Activated naive CD4-positive, alpha-beta T cell treated with anti-CD3 and anti-CD28 coated beads, Interleukin-2, amount 50 U/mL, for 24 hours (primary cell): Measurements from ENCODE around the gene SLC44A5.
"Not testable (repeated sequence)": the region's sequence is repeated elsewhere in the genome, so short reads cannot be mapped to it uniquely, and the experiment has no call there.

ENCODE experiments used
- H3K27ac Mint-ChIP-seq: one replicate; pipeline ENCODE4 v1.8.0; 2021; ENCODE audit warnings: mild to moderate bottlenecking, mixed read lengths
- H3K27me3 Mint-ChIP-seq: one replicate; pipeline ENCODE4 v1.8.0; 2021; ENCODE audit warnings: mixed read lengths
- H3K36me3 Mint-ChIP-seq: one replicate; pipeline ENCODE4 v1.8.0; 2021; ENCODE audit warnings: mixed read lengths
- H3K4me1 Mint-ChIP-seq: one replicate; pipeline ENCODE4 v1.8.0; 2021; ENCODE audit warnings: mixed read lengths
- H3K4me3 Mint-ChIP-seq: one replicate; pipeline ENCODE4 v1.8.0; 2021; ENCODE audit warnings: mild to moderate bottlenecking, mixed read lengths
- H3K9me3 Mint-ChIP-seq: one replicate; pipeline ENCODE4 v1.8.0; 2021; ENCODE audit warnings: mixed read lengths

Gene SLC44A5

GRCh38 chr1:75514270-75514669 is 96.6 kb downstream of the SLC44A5 start:
- Mint-ChIP-seq H3K27ac (no peak overlapping the region), H3K36me3 (no peaks in the 10 kb centered on the region), H3K9me3 (peaks cover 1% of the 10 kb centered on the region), H3K4me3 (no peak overlapping the region), H3K4me1 (no peaks in the 10 kb centered on the region), H3K27me3 (no peaks in the 10 kb centered on the region)

- peaks cover 4% of the 10 kb centered on the region for H3K9me3 Mint-ChIP-seq
- no peaks in the 10 kb centered on the region for H3K36me3 Mint-ChIP-seq
- peaks cover 4% of the 10 kb centered on the region for H3K27me3 Mint-ChIP-seq
- H3K4me3 Mint-ChIP-seq: no peak overlapping the region
- H3K27ac Mint-ChIP-seq: no peak overlapping the region
- no peaks in the 10 kb centered on the region for H3K4me1 Mint-ChIP-seq
These were observed 103.9 kb downstream of the SLC44A5 start for GRCh38 chr1:75506976-75507375.

GRCh38 chr1:75503221-75503974 is 107.5 kb downstream of the SLC44A5 start:
- no peak overlapping the region for H3K27ac Mint-ChIP-seq
- H3K4me3 Mint-ChIP-seq: no peak overlapping the region
- H3K9me3 Mint-ChIP-seq: no peaks in the 10 kb centered on the region
- H3K4me1 Mint-ChIP-seq: no peaks in the 10 kb centered on the region
- peaks cover 4% of the 10 kb centered on the region for H3K27me3 Mint-ChIP-seq
- no peaks in the 10 kb centered on the region for H3K36me3 Mint-ChIP-seq

- no peak overlapping the region for H3K4me3 Mint-ChIP-seq
- H3K4me1 Mint-ChIP-seq: no peaks in the 10 kb centered on the region
- peaks cover 4% of the 10 kb centered on the region for H3K27me3 Mint-ChIP-seq
- H3K9me3 Mint-ChIP-seq: no peaks in the 10 kb centered on the region
- H3K27ac Mint-ChIP-seq: no peak overlapping the region
- H3K36me3 Mint-ChIP-seq: no peaks in the 10 kb centered on the region
These were observed 108.1 kb downstream of the SLC44A5 start for GRCh38 chr1:75502776-75503175.

- Mint-ChIP-seq H3K27ac (no peak overlapping the region), H3K27me3 (peaks cover 4% of the 10 kb centered on the region), H3K9me3 (no peaks in the 10 kb centered on the region), H3K4me3 (no peak overlapping the region), H3K36me3 (no peaks in the 10 kb centered on the region), H3K4me1 (no peaks in the 10 kb centered on the region)
These were observed 109.2 kb downstream of the SLC44A5 start for GRCh38 chr1:75501577-75502295.

GRCh38 chr1:75492011-75492410 is 118.9 kb downstream of the SLC44A5 start:
- no peaks in the 10 kb centered on the region for H3K4me1 Mint-ChIP-seq
- no peak overlapping the region for H3K27ac Mint-ChIP-seq
- no peaks in the 10 kb centered on the region for H3K36me3 Mint-ChIP-seq
- no peak overlapping the region for H3K4me3 Mint-ChIP-seq
- H3K27me3 Mint-ChIP-seq: peaks cover 2% of the 10 kb centered on the region
- peaks cover 5% of the 10 kb centered on the region for H3K9me3 Mint-ChIP-seq

GRCh38 chr1:75487399-75487798 is 123.5 kb downstream of the SLC44A5 start:
- Mint-ChIP-seq H3K36me3 (no peaks in the 10 kb centered on the region), H3K27me3 (no peaks in the 10 kb centered on the region), H3K9me3 (peaks cover 8% of the 10 kb centered on the region), H3K4me3 (no peak overlapping the region), H3K4me1 (no peaks in the 10 kb centered on the region), H3K27ac (no peak overlapping the region)

- no peak overlapping the region for H3K27ac Mint-ChIP-seq
- H3K4me3 Mint-ChIP-seq: no peak overlapping the region
- peaks cover 8% of the 10 kb centered on the region for H3K9me3 Mint-ChIP-seq
- H3K36me3 Mint-ChIP-seq: no peaks in the 10 kb centered on the region
- H3K27me3 Mint-ChIP-seq: no peaks in the 10 kb centered on the region
- no peaks in the 10 kb centered on the region for H3K4me1 Mint-ChIP-seq
These were observed 126.1 kb downstream of the SLC44A5 start for GRCh38 chr1:75484789-75485188.

GRCh38 chr1:75482951-75483350 is 128.0 kb downstream of the SLC44A5 start:
- Mint-ChIP-seq H3K36me3 (no peaks in the 10 kb centered on the region), H3K4me1 (no peaks in the 10 kb centered on the region), H3K4me3 (no peak overlapping the region), H3K9me3 (peaks cover 8% of the 10 kb centered on the region), H3K27me3 (no peaks in the 10 kb centered on the region), H3K27ac (no peak overlapping the region)

- not testable (repeated sequence) for H3K4me1 Mint-ChIP-seq, H3K36me3 Mint-ChIP-seq, H3K4me3 Mint-ChIP-seq
These were observed 134.4 kb downstream of the SLC44A5 start for GRCh38 chr1:75476486-75476885.

GRCh38 chr1:75475696-75476095 is 135.2 kb downstream of the SLC44A5 start:
- no peaks in the 10 kb centered on the region for H3K9me3 Mint-ChIP-seq

More at GRCh38 chr1:75476486-75476885, 134.4 kb downstream of the SLC44A5 start:
- not testable (repeated sequence) for H3K27me3 Mint-ChIP-seq, H3K27ac Mint-ChIP-seq, H3K9me3 Mint-ChIP-seq

GRCh38 chr1:75472971-75473603 is 137.8 kb downstream of the SLC44A5 start:
- H3K27me3 Mint-ChIP-seq: no peaks in the 10 kb centered on the region
- H3K4me3 Mint-ChIP-seq: no peak overlapping the region
- H3K36me3 Mint-ChIP-seq: no peaks in the 10 kb centered on the region
- H3K9me3 Mint-ChIP-seq: peaks cover 12% of the 10 kb centered on the region
- no peaks in the 10 kb centered on the region for H3K4me1 Mint-ChIP-seq
- H3K27ac Mint-ChIP-seq: no peak overlapping the region

More at GRCh38 chr1:75475696-75476095, 135.2 kb downstream of the SLC44A5 start:
- no peaks in the 10 kb centered on the region for H3K36me3 Mint-ChIP-seq
- H3K4me3 Mint-ChIP-seq: no peak overlapping the region
- H3K4me1 Mint-ChIP-seq: no peaks in the 10 kb centered on the region
- H3K27me3 Mint-ChIP-seq: no peaks in the 10 kb centered on the region
- no peak overlapping the region for H3K27ac Mint-ChIP-seq

- Mint-ChIP-seq H3K27ac (no peak overlapping the region), H3K9me3 (peaks cover 16% of the 10 kb centered on the region)
These were observed 138.6 kb downstream of the SLC44A5 start for GRCh38 chr1:75472089-75472970.

GRCh38 chr1:75471252-75471651 is 139.7 kb downstream of the SLC44A5 start:
- H3K27me3 Mint-ChIP-seq: no peaks in the 10 kb centered on the region
- H3K9me3 Mint-ChIP-seq: peaks cover 24% of the 10 kb centered on the region
- no peak overlapping the region for H3K4me3 Mint-ChIP-seq
- no peaks in the 10 kb centered on the region for H3K36me3 Mint-ChIP-seq
- no peaks in the 10 kb centered on the region for H3K4me1 Mint-ChIP-seq
- no peak overlapping the region for H3K27ac Mint-ChIP-seq

More at GRCh38 chr1:75472089-75472970, 138.6 kb downstream of the SLC44A5 start:
- no peak overlapping the region for H3K4me3 Mint-ChIP-seq
- H3K4me1 Mint-ChIP-seq: no peaks in the 10 kb centered on the region
- H3K36me3 Mint-ChIP-seq: no peaks in the 10 kb centered on the region
- H3K27me3 Mint-ChIP-seq: no peaks in the 10 kb centered on the region

- Mint-ChIP-seq H3K4me3 (no peak overlapping the region), H3K4me1 (no peaks in the 10 kb centered on the region), H3K27me3 (no peaks in the 10 kb centered on the region), H3K27ac (no peak overlapping the region), H3K36me3 (no peaks in the 10 kb centered on the region), H3K9me3 (peaks cover 28% of the 10 kb centered on the region)
These were observed 140.5 kb downstream of the SLC44A5 start for GRCh38 chr1:75470448-75470847.
